Body of pancreas (tissue), 4 donors: ENCODE results near the gene B2M. TPM values are rescaled to one million over a fixed set of nuclear protein-coding genes. Genes with fewer than 3 reads are reported as not detected.
A peak's percentile ranks its signal among the peaks of the same experiment; 100 is the strongest.

ENCODE experiments used
- ATAC-seq: fragments of 150-250 bp; one replicate; pipeline ENCODE4 v1.9.1; 2016
- DNase-seq, 4 donors: peaks; one replicate each; pipeline ENCODE4 v3.0.0-alpha.2; 2019
- H3K27ac ChIP-seq, 4 donors: fragments of 200-600 bp; sonication (generic); 1 replicate in 3 of 4; 2 replicates in 1 of 4; pipeline versions ENCODE4 v1.5.1 to v1.6.1; 2016 to 2019; ENCODE audit warnings: mild to moderate bottlenecking in 1 of 4, mixed read lengths in 1 of 4, moderate library complexity in 1 of 4
- H3K27me3 ChIP-seq, 2 donors: fragments of 200-600 bp; sonication (generic); one replicate each; pipeline ENCODE4 v1.6.0; 2016; ENCODE audit warnings: mild to moderate bottlenecking in 1 of 2
- H3K36me3 ChIP-seq, 2 donors: fragments of 200-600 bp; sonication (generic); replicated peaks in 1 of 2; 2 replicates each; pipeline ENCODE4 v1.5.1; 2016; ENCODE audit warnings: low read depth in 2 of 2; ENCODE audit not compliant: insufficient read depth in 1 of 2
- H3K4me1 ChIP-seq: fragments of 200-600 bp; sonication (generic); one replicate; pipeline ENCODE4 v1.6.0; 2016
- H3K4me3 ChIP-seq, 2 donors: fragments of 200-600 bp; sonication (generic); 1 replicate in 1 of 2; 2 replicates in 1 of 2; pipeline ENCODE4 v1.5.1; 2016 to 2019
- H3K9me3 ChIP-seq, 3 donors: fragments of 200-600 bp; sonication (generic); 1 replicate in 2 of 3; 2 replicates in 1 of 3; pipeline ENCODE4 v1.5.1; 2016
- CTCF ChIP-seq, 7 experiments: fragments of 450-650 bp in 4 of 7; fragments of 200-600 bp in 3 of 7; sonication (generic) in 3 of 7; IDR thresholded peaks; one replicate each; pipeline ENCODE4 v1.5.1; 2016 to 2019; ENCODE audit warnings: antibody characterized with exemption in 7 of 7
- POLR2A ChIP-seq, 3 donors: fragments of 450-650 bp; IDR thresholded peaks; one replicate each; pipeline ENCODE4 v1.6.1; 2016; ENCODE audit warnings: antibody characterized with exemption in 3 of 3, mild to moderate bottlenecking in 2 of 3
- WGBS, 2 donors: methylation state at CpG; one replicate each; pipeline ENCODE4 v1.1.5; 2017; 5-methylcytosine and 5-hydroxymethylcytosine counted together
- intact Hi-C: fragments of 100-400 bp; cut with DNase I; formaldehyde crosslinking; loops from one replicate; pipeline ENCODE4 v1.15.1; 2023
- total RNA-seq, 2 donors: library from RNA; depleted of rRNA; stranded (reverse); fragments of >200 nt; gene quantifications; one replicate each; pipeline ENCODE4 v1.1.0, GENCODE V29; 2016

The B2M gene
- total RNA-seq, 2 donors from 2014 or later: 774 to 835 TPM

- Histone ChIP-seq H3K4me1 (peaks cover 19% of the 10 kb centered on the region), H3K27ac (peak overlapping the region; percentile 91 to 97 (median 96)), H3K9me3 (no peaks in the 10 kb centered on the region), H3K27me3 (no peaks in the 10 kb centered on the region), H3K36me3 (no peaks in the 10 kb centered on the region), H3K4me3 (peak overlapping the region; percentile 38 to 44)
- TF ChIP-seq POLR2A (IDR thresholded peaks at IDR 0.05) (peak; percentile 65 to 95 (median 91)), CTCF (IDR thresholded peaks at IDR 0.05) (no peak)
- ATAC-seq: peak; percentile 96
- WGBS, 2 donors: 1% methylated on average over 29 to 36 of the region's 36 CpGs
- intact Hi-C loops: no loop called here
- DNase-seq: peak; percentile 93 to 98 (median 95)
Observed at GRCh38 chr15:44728576-44729407, 17.5 kb downstream of the B2M start.

GRCh38 chr15:44729408-44730127 is 18.3 kb downstream of the B2M start:
- H3K4me1 ChIP-seq: peaks cover 19% of the 10 kb centered on the region
- peak overlapping the region; percentile 38 to 44 for H3K4me3 ChIP-seq
- no peaks in the 10 kb centered on the region for H3K36me3 ChIP-seq
- no peak for TF ChIP-seq POLR2A (IDR thresholded peaks at IDR 0.05)
- TF ChIP-seq CTCF (IDR thresholded peaks at IDR 0.05): no peak
- intact Hi-C loops: loop anchor here (10.0 kb wide), 1 partner anchor 135 kb away; no protein-coding TSS in a partner anchor
- no peaks in the 10 kb centered on the region for H3K9me3 ChIP-seq
- peak overlapping the region; percentile 91 to 97 (median 96) for H3K27ac ChIP-seq
- DNase-seq (no peak), ATAC-seq (no peak)
- no peaks in the 10 kb centered on the region for H3K27me3 ChIP-seq
- 8 to 14% methylated on average over 18 to 21 of the region's 21 CpGs for WGBS, 2 donors

GRCh38 chr15:44734839-44735481 is 23.6 kb downstream of the B2M start:
- H3K4me3 ChIP-seq: no peak overlapping the region
- no peaks in the 10 kb centered on the region for H3K36me3 ChIP-seq
- H3K27ac ChIP-seq: peak overlapping the region in 1 of 4 donors; percentile 53
- H3K27me3 ChIP-seq: no peaks in the 10 kb centered on the region
- no peak for DNase-seq
- 45 to 62% methylated on average over 2 of the region's 2 CpGs for WGBS, 2 donors
- H3K9me3 ChIP-seq: no peaks in the 10 kb centered on the region
- ATAC-seq: no peak
- H3K4me1 ChIP-seq: peaks cover 3% of the 10 kb centered on the region
- no peak for TF ChIP-seq POLR2A (IDR thresholded peaks at IDR 0.05)
- TF ChIP-seq CTCF (IDR thresholded peaks at IDR 0.05): no peak
- intact Hi-C loops: loop anchor here (5.0 to 10.0 kb wide), 2 partner anchors 68 to 140 kb away; no protein-coding TSS in a partner anchor

GRCh38 chr15:44735482-44736180 is 24.3 kb downstream of the B2M start:
- TF ChIP-seq POLR2A (IDR thresholded peaks at IDR 0.05): peak in 1 of 3 donors; percentile 34
- TF ChIP-seq CTCF (IDR thresholded peaks at IDR 0.05): no peak
- intact Hi-C loops: loop anchor here (5.0 to 10.0 kb wide), 2 partner anchors 68 to 141 kb away; no protein-coding TSS in a partner anchor
- ATAC-seq (no peak), DNase-seq (peak in 1 of 4 donors; percentile 58)
- 53 to 71% methylated on average over 8 of the region's 8 CpGs for WGBS, 2 donors
- Histone ChIP-seq H3K27me3 (no peaks in the 10 kb centered on the region), H3K27ac (peak overlapping the region in 2 of 4 donors; percentile 4 to 53), H3K4me3 (no peak overlapping the region), H3K9me3 (no peaks in the 10 kb centered on the region), H3K4me1 (no peaks in the 10 kb centered on the region), H3K36me3 (no peaks in the 10 kb centered on the region)
